T-cell (primary cell): ENCODE results near the gene FAM171A1. TPM values are rescaled to one million over a fixed set of nuclear protein-coding genes. Genes with fewer than 3 reads are reported as not detected.
A peak's percentile ranks its signal among the peaks of the same experiment; 100 is the strongest.
"Not testable (repeated sequence)": the region's sequence is repeated elsewhere in the genome, so short reads cannot be mapped to it uniquely, and the experiment has no call there.

ENCODE experiments used
- ATAC-seq, 4 experiments: fragments of 200-7000 bp in 3 of 4; fragments of 150-1000 bp in 1 of 4; cut with Tn5 transposase; replicated peaks in 1 of 4; 1 replicate in 3 of 4; 2 replicates in 1 of 4; pipeline ENCODE4 v1.10.0; 2021; ENCODE audit warnings: moderate library complexity in 3 of 4, mild to moderate bottlenecking in 2 of 4, moderate number of reproducible peaks in 1 of 4
- CTCF ChIA-PET, 2 donors: fragments of 300-600 bp; sonication (Branson Sonifier 250); formaldehyde crosslinking; loops; one replicate each; lab custom pipeline; 2022; ENCODE audit warnings: antibody characterized with exemption in 2 of 2; lab: Charles Lee
- POLR2A ChIA-PET, 2 donors: fragments of 300-600 bp; sonication (Branson Sonifier 250); formaldehyde crosslinking; loops; one replicate each; lab custom pipeline; 2022; ENCODE audit warnings: antibody characterized with exemption in 2 of 2; lab: Charles Lee
- DNase-seq, 35 experiments: peaks; one replicate each; pipeline versions ENCODE4 v3.0.0 to v3.0.0-alpha.2; 2013 to 2023
- H3K27ac ChIP-seq: one replicate; pipeline ENCODE4 v1.5.1; 2013; ENCODE audit warnings: low read length
- H3K27me3 ChIP-seq, 2 experiments: replicated peaks in 1 of 2; 1 replicate in 1 of 2; 2 replicates in 1 of 2; pipeline versions ENCODE4 v1.6.1 to v1.7.0; 2013; ENCODE audit warnings: low read length in 1 of 2, mixed read lengths in 1 of 2; ENCODE audit not compliant: control insufficient read depth in 2 of 2, insufficient read depth in 2 of 2; ENCODE audit errors: extremely low read depth in 1 of 2
- H3K36me3 ChIP-seq, 2 donors: 1 replicate in 1 of 2; 2 replicates in 1 of 2; pipeline versions ENCODE4 v1.6.1 to v1.7.0; 2013; ENCODE audit warnings: low read length in 1 of 2; ENCODE audit not compliant: control insufficient read depth in 2 of 2, insufficient read depth in 1 of 2; ENCODE audit errors: extremely low read depth in 1 of 2
- H3K4me1 ChIP-seq, 2 experiments: 1 replicate in 1 of 2; 2 replicates in 1 of 2; pipeline versions ENCODE4 v1.6.1 to v1.7.0; 2013; ENCODE audit warnings: low read length in 2 of 2, mixed read lengths in 1 of 2; ENCODE audit not compliant: insufficient read depth in 2 of 2, control insufficient read depth in 1 of 2; ENCODE audit errors: extremely low read depth in 1 of 2
- H3K4me3 ChIP-seq, 2 donors: 1 replicate in 1 of 2; 2 replicates in 1 of 2; pipeline versions ENCODE4 v1.5.1 to v1.7.0; 2013; ENCODE audit warnings: mild to moderate bottlenecking in 2 of 2, low read length in 1 of 2, moderate library complexity in 1 of 2; ENCODE audit not compliant: control insufficient read depth in 1 of 2; ENCODE audit errors: extremely low read depth in 1 of 2
- H3K9me3 ChIP-seq: 2 replicates; pipeline ENCODE4 v1.7.0; 2013
- H3K27ac Mint-ChIP-seq, 2 donors: one replicate each; pipeline ENCODE4 v1.8.0; 2020 to 2021; ENCODE audit warnings: mild to moderate bottlenecking in 2 of 2, mixed read lengths in 2 of 2
- H3K27me3 Mint-ChIP-seq, 2 donors: one replicate each; pipeline ENCODE4 v1.8.0; 2021 to 2022; ENCODE audit warnings: mixed read lengths in 2 of 2
- H3K36me3 Mint-ChIP-seq: one replicate; pipeline ENCODE4 v1.8.0; 2021; ENCODE audit warnings: mixed read lengths
- H3K4me1 Mint-ChIP-seq, 3 donors: one replicate each; pipeline ENCODE4 v1.8.0; 2020 to 2022; ENCODE audit warnings: mixed read lengths in 3 of 3, mild to moderate bottlenecking in 1 of 3
- H3K4me3 Mint-ChIP-seq, 3 donors: one replicate each; pipeline ENCODE4 v1.8.0; 2020 to 2022; ENCODE audit warnings: mild to moderate bottlenecking in 3 of 3, mixed read lengths in 3 of 3, moderate library complexity in 3 of 3
- H3K9me3 Mint-ChIP-seq, 3 donors: one replicate each; pipeline ENCODE4 v1.8.0; 2020 to 2022; ENCODE audit warnings: mixed read lengths in 3 of 3
- WGBS: methylation state at CpG from one replicate; pipeline ENCODE4 v1.1.5; 2013; ENCODE audit warnings: missing lambda C conversion rate; ENCODE audit not compliant: insufficient coverage; 5-methylcytosine and 5-hydroxymethylcytosine counted together
- total RNA-seq, 35 experiments: library from RNA in 6 of 35; stranded (reverse) in 6 of 35; fragments of 120-200 nt in 1 of 35; gene quantifications; one replicate each; pipeline versions ENCODE4 v1.2.1 to v1.2.4 and lab custom pipeline; 2013 to 2026

FAM171A1 gene
- total RNA-seq, 5 donors from 2014 or later (not counting 1 experiment from before 2014, with no cell fraction given): 4.6 to 8.6 (median 7.2) TPM

DNA sequence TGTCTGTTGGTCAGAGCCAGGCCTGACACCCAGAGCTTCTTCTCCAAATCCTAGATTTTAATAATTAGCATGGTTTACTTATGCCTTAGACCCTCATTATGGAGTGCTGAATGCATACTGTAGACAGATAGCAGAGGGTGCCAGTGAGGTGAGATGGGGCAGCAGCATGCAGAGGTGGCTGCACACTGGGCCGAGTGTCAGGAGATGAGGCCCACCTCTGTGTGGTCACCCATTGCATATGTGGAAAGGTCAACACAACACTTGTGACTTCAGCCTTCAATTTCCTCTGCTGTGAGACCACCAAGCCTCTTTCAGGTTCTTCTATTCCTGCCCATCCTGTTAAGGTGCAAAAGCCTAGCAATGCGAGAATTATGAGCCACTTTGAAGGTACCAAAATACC is 162.9 kb downstream of the FAM171A1 start:
- Mint-ChIP-seq H3K27me3 (no peaks in the 10 kb centered on the region), H3K4me1 (peaks cover 54 to 70% (median 59%) of the 10 kb centered on the region in 3 donors), H3K4me3 (peak overlapping the region; percentile 63 to 85 (median 74)), H3K9me3 (no peaks in the 10 kb centered on the region), H3K27ac (peak overlapping the region; percentile 95 to 97), H3K36me3 (peaks cover 12% of the 10 kb centered on the region)
- POLR2A ChIA-PET: interaction anchor here (0.6 to 0.7 kb wide), 2 partner anchors 72 to 1642 kb away, joined by 3 to 4 read pairs; no protein-coding TSS in a partner anchor
- peak overlapping the region; percentile 94 for H3K27ac ChIP-seq
- CTCF ChIA-PET: interaction anchor here (0.5 to 0.6 kb wide), 2 partner anchors 9 to 58 kb away, joined by 3 to 4 read pairs; no protein-coding TSS in a partner anchor
- WGBS: 45% methylated on average over 1 of the region's 2 CpGs
- no peak overlapping the region for H3K4me3 ChIP-seq
- H3K27me3 ChIP-seq: no peaks in the 10 kb centered on the region
- no peaks in the 10 kb centered on the region for H3K9me3 ChIP-seq
- H3K4me1 ChIP-seq: peaks cover 24 to 42% of the 10 kb centered on the region in 2 experiments
- peak in 1 of 35 experiments; percentile 23 for DNase-seq
- ATAC-seq: peak in 1 of 4 experiments; percentile 18
- peaks cover 3 to 4% of the 10 kb centered on the region in 2 donors for H3K36me3 ChIP-seq

DNA sequence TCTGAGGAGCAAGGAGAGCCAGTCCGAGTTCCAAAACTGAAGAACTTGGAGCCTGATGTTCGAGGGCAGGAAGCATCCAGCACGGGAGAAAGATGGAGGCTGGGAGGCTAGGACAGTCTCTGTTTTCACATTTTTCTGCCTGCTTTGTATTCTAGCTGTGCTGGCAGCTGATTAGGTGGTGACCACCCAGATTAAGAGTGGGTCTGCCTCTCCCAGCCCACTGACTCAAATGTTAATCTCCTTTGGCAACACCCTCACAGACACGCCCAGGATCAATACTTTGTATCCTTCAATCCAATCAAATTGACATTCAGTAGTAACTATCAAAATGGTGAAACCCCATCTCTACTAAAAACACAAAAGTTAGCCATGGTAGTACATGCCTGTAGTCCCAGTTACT is 163.7 kb downstream of the FAM171A1 start:
- not testable (repeated sequence) for H3K9me3 ChIP-seq, H3K36me3 Mint-ChIP-seq, H3K4me3 ChIP-seq, H3K27me3 Mint-ChIP-seq, H3K27me3 ChIP-seq, H3K36me3 ChIP-seq, ATAC-seq, H3K9me3 Mint-ChIP-seq, DNase-seq
- H3K4me3 Mint-ChIP-seq: peak overlapping the region in 1 of 3 donors; percentile 63
- ChIA-PET POLR2A (interaction anchor here in 1 of 2 donors (0.7 kb wide), 1 partner anchor 29 kb away, joined by 3 read pairs; no protein-coding TSS in a partner anchor), CTCF (interaction anchor here in 1 of 2 donors (0.5 to 0.6 kb wide), 2 partner anchors 57 to 125 kb away, joined by 4 read pairs; no protein-coding TSS in a partner anchor)
- Histone ChIP-seq H3K4me1 (peaks cover 27 to 42% of the 10 kb centered on the region in 2 experiments), H3K27ac (peak overlapping the region; percentile 94)
- WGBS: 80% methylated on average over 1 of the region's 4 CpGs
- H3K27ac Mint-ChIP-seq: peak overlapping the region; percentile 95 to 97
- peaks cover 54 to 78% (median 64%) of the 10 kb centered on the region in 3 donors for H3K4me1 Mint-ChIP-seq

DNA sequence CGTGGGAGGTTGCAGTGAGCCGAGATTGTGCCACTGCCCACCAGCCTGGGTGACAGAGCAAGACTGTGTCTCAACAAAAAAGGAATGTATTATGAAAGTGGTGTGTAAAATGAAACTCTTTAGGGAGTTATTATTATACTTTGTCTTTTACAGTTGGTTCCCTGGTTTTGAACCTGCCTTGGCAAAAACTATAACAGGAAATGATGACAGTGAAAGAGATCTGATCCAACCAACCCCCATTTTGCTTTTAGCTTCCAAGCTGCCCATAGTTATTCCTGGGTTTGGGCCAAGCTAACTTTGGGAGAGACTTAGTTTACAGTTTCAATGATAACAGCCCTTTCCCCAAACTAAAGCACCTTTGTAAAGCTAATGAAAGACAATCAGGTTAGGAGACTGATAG is 168.4 kb downstream of the FAM171A1 start:
- H3K36me3 Mint-ChIP-seq: no peaks in the 10 kb centered on the region
- no peak overlapping the region for H3K27ac Mint-ChIP-seq
- 86% methylated on average over 2 of the region's 2 CpGs for WGBS
- no peak overlapping the region for H3K4me3 Mint-ChIP-seq
- H3K36me3 ChIP-seq: no peaks in the 10 kb centered on the region
- POLR2A ChIA-PET: no interaction called here
- H3K27ac ChIP-seq: no peak overlapping the region
- no peaks in the 10 kb centered on the region for H3K27me3 Mint-ChIP-seq
- no peaks in the 10 kb centered on the region for H3K9me3 ChIP-seq
- ATAC-seq (no peak), DNase-seq (no peak)
- CTCF ChIA-PET: no interaction called here
- H3K4me1 Mint-ChIP-seq: peaks cover 26 to 75% (median 29%) of the 10 kb centered on the region in 3 donors
- H3K27me3 ChIP-seq: no peaks in the 10 kb centered on the region
- peaks cover 9 to 27% of the 10 kb centered on the region in 2 experiments for H3K4me1 ChIP-seq
- H3K4me3 ChIP-seq: no peak overlapping the region
- H3K9me3 Mint-ChIP-seq: no peaks in the 10 kb centered on the region

DNA sequence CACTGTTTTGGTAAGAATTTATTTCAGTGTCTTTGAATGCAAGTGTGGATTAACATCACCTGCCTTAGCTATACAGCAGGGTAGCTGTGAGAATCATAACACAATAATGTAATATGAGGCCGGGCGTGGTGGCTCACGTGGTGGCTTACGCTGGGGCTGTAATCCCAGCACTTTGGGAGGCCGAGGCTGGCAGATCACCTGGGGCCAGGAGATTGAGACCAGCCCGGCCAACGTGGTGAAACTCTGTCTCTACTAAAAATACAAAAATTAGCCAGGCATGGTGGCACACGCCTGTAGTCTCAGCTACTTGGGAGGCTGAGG is 168.8 kb downstream of the FAM171A1 start:
- H3K27ac ChIP-seq, H3K4me3 Mint-ChIP-seq, POLR2A ChIA-PET, H3K36me3 Mint-ChIP-seq, H3K9me3 ChIP-seq, H3K4me3 ChIP-seq, H3K9me3 Mint-ChIP-seq, DNase-seq, H3K27me3 Mint-ChIP-seq, H3K36me3 ChIP-seq, ATAC-seq, H3K27me3 ChIP-seq, H3K27ac Mint-ChIP-seq: not testable (repeated sequence)
- CTCF ChIA-PET: interaction anchor here in 1 of 2 donors (1.2 kb wide), 1 partner anchor 10 kb away, joined by 3 read pairs; no protein-coding TSS in a partner anchor
- WGBS: 92% methylated on average over 7 of the region's 8 CpGs
- H3K4me1 ChIP-seq: peaks cover 9 to 26% of the 10 kb centered on the region in 2 experiments
- peaks cover 28 to 75% (median 29%) of the 10 kb centered on the region in 3 donors for H3K4me1 Mint-ChIP-seq

DNA sequence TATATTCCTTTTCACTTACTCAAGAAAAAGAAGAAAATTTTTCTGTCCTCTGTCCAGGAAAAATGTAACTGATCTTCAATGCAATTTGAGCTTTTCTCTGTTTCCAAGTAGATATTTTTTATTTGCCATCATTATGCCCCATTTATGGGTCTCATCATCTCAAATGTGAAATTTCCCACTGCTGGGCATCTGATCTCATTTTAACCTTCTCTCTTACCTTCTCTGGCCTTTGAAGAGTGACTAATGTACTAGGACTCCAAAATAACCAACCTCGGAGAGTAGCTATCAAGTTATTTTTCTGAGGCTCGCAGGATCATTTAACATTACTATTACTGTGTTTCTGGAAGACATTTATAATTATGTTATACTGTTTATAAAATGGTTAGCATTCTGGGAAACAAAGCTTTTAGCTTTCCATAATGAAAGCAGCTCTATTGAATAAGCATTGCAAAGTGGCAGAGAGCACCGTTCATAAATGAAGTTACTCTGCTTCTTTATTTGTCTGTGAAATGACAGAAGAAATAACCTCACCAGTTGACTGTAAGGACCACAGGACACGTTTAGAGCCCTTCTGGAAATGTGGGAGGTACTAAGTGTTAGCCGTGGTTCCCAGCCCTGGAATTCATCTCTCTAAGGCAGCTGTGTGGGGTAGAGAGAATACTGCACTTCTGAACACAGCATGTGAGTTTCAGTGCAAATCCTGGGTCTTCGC is 169.3 kb downstream of the FAM171A1 start:
- POLR2A ChIA-PET: interaction anchor here in 1 of 2 donors (0.5 kb wide), 1 partner anchor 39 kb away, joined by 3 read pairs; no protein-coding TSS in a partner anchor
- no peaks in the 10 kb centered on the region for H3K9me3 Mint-ChIP-seq

DNA sequence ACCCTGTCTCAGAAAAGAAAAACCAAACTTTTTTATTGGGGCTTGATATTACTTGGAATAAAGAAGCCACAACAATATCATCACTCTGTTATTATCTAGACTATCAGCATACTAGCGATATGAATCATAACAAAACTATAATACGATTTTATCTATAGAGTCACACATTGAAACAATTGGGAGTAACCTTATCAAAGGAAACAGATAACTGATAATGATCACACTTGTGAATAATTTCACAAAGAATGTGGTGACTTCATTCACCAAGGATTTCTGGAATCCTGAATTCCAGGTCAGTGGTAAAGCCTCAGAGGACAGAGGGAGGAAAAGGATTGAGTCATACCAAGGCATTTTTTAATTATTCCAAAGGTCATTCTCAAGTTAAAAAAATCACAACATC is 170.5 kb downstream of the FAM171A1 start:
- no peaks in the 10 kb centered on the region for H3K36me3 Mint-ChIP-seq
- no peak overlapping the region for H3K27ac ChIP-seq
- H3K27ac Mint-ChIP-seq: peak overlapping the region in 1 of 2 donors; percentile 59
- H3K4me1 Mint-ChIP-seq: peaks cover 18 to 74% (median 29%) of the 10 kb centered on the region in 3 donors
- no peak overlapping the region for H3K4me3 Mint-ChIP-seq
- H3K27me3 Mint-ChIP-seq: no peaks in the 10 kb centered on the region
- ChIA-PET POLR2A (no interaction called here), CTCF (no interaction called here)
- H3K9me3 ChIP-seq: no peaks in the 10 kb centered on the region
- no peak overlapping the region for H3K4me3 ChIP-seq
- H3K36me3 ChIP-seq: no peaks in the 10 kb centered on the region
- no peak for DNase-seq
- H3K4me1 ChIP-seq: peaks cover 17 to 31% of the 10 kb centered on the region in 2 experiments
- WGBS: no CpG with 5 or more reads among the region's 2 CpGs
- ATAC-seq: no peak
- H3K27me3 ChIP-seq: no peaks in the 10 kb centered on the region
- H3K9me3 Mint-ChIP-seq: no peaks in the 10 kb centered on the region

More for the DNA sequence above, 169.3 kb downstream of the FAM171A1 start:
- H3K27ac Mint-ChIP-seq: peak overlapping the region in 1 of 2 donors; percentile 22
- no peak overlapping the region for H3K27ac ChIP-seq
- H3K36me3 Mint-ChIP-seq: no peaks in the 10 kb centered on the region
- H3K4me1 Mint-ChIP-seq: peaks cover 30 to 75% (median 30%) of the 10 kb centered on the region in 3 donors
- H3K27me3 ChIP-seq: no peaks in the 10 kb centered on the region
- no peaks in the 10 kb centered on the region for H3K36me3 ChIP-seq
- CTCF ChIA-PET: interaction anchor here in 1 of 2 donors (1.2 kb wide), 1 partner anchor 9 kb away, joined by 3 read pairs; no protein-coding TSS in a partner anchor
- DNase-seq (no peak), ATAC-seq (no peak)
- H3K4me3 ChIP-seq: no peak overlapping the region
- 91% methylated on average over 4 of the region's 6 CpGs for WGBS
- H3K9me3 ChIP-seq: no peaks in the 10 kb centered on the region
- no peaks in the 10 kb centered on the region for H3K27me3 Mint-ChIP-seq
- peaks cover 13 to 26% of the 10 kb centered on the region in 2 experiments for H3K4me1 ChIP-seq
- H3K4me3 Mint-ChIP-seq: no peak overlapping the region
